ENCODE results near the gene POLD2.
"Not testable (repeated sequence)": the region's sequence is repeated elsewhere in the genome, so short reads cannot be mapped to it uniquely, and the experiment has no call there.

The POLD2 gene

DNA sequence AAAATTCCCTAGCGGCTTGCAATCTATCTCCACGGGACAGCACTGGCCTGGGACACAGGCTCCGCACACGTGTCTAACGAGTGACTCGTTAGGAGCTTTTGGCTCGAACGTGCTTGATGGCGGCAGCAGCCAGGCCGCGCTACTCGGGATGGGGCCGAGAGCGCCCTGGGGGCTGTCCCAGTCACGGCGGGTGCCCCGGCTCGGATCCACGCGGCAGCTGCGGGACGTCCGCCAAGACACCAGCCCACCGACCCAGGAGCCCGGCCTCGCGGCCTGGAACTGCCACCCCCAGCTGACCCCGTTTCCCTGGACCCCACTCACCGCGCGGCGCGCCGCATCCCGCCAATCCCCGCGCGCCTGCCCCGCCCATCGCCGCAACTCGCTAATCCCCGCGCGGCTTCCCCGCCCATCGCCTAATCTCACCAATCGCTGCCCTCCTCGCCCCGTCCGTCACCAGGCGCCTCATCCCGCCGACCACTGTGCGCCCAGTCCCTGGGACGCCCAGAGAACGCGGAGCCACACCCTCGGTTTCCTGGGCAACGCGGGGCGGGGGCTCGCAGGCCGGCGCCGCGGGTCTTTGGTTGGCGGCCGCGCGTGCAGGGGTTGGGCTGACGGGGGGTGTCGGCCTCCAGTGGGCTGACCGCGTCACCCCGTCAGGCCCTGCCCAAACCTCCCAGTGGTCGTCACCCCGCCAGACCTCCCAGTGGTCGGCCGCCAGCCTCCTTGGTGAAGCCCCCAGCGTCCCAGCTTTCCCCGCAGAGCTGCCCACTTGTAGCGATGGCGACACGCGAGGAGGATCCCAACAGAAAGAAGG lies at the start of gene POLD2:
POLD2 (minus strand) TSS at position 359 of the 814 bp plus-strand sequence. CDS start 1,495 bp downstream, outside the sequence.
- peak; percentile 97 to 98 (median 98) for DNase-seq

DNA sequence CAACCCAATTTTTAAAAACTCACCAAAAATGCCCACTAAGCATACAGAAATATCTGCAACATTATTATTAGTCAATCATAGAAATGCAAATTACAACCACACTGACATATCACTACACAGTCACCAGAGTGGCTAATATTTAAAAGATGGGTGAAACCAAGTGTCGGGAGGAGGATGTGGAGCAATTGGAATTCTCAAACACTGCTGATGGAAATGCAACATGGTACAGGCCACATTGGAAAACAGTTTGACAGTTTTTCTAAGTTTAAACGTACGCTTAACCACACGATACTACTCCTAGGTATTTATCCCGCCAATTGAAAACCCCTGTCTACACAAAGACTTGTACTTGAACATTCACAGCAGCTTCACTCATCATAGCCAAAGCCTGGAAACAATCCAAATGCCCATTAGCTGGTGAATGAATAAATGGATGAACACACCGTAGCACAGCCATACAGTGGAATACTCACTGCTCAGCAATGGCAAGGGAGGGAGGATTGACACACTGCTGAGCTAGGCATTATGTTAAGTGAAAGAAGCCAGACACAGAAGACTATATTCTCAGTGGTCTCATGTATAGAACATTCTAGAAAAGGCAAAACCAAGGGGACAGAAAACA lies 49.6 kb upstream of the POLD2 start:
- DNase-seq = no peak

DNA sequence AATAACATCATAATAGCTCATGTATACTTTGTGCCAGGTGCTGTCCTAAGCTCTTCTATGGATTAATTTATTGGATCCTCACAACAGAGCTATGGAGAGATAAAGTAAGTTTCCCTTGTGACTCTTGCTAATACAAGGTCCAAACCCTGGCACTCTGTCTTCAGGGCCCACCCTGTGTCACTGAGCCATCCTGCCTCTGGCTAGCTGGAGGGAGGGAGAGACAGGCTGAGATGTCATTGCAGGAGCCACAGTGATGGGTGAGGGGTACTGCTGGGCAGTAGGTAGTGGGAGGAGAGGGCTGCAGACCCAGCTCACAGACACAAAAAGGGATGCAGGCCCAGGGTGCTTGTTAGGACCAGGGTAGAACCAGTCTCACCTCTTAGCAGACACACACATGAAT lies 49.0 kb upstream of the POLD2 start:
- no peak for DNase-seq

DNA sequence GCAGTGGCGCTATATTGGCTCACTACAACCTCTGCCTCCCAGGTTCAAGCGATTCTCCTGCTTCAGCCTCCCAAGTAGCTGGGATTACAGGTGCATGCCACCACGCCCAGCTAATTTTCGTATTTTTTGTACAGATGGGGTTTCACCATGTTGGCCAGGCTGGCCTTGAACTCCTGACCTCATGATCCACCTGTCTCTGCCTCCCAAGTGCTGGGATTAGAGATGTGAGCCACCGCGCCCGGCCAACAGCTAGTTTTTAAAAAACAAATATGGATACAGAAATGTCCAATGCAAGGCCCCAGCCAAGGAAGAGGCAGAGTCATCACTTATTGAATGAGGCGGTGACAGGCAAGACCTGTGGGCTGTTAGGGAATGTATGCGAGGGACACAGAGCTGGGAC lies 48.6 kb upstream of the POLD2 start:
- DNase-seq = not testable (repeated sequence)

DNA sequence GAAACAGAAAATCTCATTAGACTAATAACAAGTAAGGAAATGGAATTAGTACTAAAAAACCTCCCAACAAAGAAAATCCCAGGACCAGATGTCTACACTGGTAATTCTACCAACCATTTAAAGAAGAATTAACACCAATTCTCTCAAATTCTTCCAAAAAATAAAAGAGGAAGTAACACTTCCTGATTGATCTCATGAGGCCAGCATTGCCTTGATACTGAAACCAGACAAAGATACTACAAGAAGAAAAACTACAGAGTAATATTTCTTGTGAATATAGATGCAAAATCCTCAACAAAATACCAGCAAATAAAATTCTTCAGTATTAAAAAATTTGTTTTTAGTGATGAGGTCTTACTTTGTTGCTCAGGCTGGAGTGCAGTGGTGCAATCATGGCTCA lies 44.6 kb upstream of the POLD2 start:
- peak; percentile 24 to 42 (median 42) for DNase-seq

DNA sequence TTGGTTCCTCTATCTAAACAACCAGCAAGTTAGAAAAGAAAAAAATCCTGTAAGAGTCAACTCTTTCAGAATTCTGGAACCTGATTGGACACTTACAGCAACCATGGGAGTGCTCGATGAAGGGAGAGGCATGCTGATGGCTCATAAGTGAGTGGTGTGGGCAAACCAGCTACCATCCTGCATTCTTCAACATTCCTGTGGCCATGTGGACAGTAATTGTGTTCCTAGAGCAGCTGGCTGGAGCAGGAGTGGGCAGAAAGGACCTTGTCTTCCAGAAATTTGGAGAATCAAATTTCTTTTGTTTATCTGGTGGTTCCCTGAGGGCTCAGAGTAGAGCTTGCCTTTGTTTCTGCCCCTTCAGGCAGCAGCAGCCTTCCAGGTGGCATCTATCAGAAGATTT lies 40.2 kb upstream of the POLD2 start:
- no peak for DNase-seq

DNA sequence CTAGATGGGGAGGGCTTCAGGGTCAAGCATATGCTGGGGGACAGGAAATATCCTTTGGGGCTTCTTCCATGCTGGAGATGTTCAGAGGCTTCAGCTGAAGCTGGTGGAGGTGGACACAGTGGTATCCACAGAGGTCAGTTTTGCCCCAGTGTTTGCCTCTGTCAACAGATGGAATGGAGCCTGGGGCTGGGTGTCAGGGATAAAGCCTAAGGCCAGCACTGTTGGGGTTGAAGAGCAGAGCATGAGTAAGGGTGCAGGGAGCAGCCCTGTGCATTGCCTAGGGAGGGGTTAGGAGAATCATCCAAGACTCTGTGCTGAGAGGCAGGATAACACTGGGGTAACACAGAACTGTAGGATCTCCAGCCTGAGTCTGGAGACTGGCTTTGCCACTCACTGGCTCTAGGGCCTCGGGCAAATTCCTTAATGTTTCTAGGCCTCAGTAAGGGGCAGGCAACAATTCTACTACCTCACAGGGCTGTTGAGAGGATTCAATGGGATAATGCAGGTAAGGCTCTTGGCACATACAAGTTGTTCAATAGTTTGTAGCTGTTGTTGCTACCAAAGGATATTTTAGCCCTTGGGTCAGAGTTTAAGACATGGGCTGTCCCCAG lies 39.5 kb upstream of the POLD2 start:
- DNase-seq = no peak

DNA sequence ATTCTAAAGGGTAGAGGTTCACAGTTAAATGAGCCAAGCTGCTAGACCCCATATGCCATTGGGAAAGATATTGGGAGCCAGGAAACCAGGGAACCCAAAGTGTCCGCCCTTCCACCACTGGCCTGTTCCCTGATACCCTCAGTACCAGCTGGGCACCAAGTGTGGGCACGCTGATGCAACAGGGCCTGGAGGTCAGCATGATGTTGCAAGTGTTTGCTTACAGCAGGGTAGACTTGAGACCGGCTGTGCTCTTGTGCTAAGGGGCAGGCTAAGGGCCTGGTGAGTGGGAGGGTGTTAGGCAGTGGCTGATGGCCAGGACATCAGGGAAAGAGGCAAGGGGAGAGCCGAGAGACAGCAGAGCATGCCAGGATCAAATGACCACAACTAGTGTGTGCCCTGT lies 38.8 kb upstream of the POLD2 start:
- DNase-seq = no peak

DNA sequence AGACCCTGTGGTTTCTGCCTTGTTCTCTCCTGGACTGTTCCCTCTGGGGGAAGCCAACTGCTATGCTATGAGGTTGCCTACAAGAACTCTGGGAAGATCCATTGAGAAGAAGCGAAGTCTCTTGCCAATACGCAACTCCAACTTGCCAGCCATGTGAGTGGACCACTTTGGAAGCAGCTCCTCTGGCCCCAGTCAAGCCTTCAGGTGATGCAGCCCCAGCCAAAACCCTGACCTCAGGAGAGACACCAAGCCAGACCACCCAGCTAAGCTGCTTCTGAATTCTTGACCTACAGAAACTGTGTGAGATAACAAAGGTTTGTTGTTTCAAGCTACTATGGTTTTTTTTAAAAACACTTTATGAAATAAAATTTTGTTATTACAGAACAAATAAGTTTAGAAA lies 38.0 kb upstream of the POLD2 start:
- no peak for DNase-seq

DNA sequence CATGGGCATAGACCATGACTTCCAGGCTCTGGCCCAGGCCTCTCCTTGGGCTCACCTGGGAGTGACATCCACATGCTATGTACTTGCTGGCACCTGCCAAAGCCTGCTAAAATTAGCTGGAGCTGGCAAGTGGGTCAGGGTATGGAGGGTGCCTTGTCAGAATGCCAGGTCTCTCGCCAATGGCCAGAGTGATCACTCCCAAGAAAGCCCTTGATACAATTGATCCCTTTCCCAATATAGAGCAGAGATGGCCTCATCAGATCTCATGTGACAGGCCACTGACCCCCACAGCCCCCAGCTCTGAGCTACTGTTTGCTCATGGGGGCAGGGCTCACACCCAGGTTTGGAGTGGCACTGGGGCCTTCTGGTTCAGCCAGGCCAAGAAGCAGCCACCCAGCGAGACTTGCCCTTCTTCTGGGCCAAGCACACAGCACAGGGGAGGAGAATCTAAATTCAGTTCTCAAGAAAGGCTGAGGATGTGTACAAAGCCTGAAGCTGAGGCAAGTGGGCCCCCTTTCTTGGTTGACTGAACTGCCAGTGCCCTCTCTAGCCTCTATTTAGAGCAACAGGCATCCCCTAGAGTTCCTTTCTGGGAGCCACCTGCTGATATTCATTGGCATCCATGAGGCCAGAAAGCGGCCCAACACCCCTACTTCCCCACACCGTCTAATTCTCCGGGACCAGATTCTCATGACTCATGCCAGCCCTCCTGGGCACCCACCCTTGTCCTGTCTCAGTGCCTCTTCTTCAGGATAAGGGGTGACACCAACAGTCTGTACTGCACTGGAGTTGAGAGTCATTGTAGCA lies 36.7 kb upstream of the POLD2 start:
- DNase-seq = no peak

DNA sequence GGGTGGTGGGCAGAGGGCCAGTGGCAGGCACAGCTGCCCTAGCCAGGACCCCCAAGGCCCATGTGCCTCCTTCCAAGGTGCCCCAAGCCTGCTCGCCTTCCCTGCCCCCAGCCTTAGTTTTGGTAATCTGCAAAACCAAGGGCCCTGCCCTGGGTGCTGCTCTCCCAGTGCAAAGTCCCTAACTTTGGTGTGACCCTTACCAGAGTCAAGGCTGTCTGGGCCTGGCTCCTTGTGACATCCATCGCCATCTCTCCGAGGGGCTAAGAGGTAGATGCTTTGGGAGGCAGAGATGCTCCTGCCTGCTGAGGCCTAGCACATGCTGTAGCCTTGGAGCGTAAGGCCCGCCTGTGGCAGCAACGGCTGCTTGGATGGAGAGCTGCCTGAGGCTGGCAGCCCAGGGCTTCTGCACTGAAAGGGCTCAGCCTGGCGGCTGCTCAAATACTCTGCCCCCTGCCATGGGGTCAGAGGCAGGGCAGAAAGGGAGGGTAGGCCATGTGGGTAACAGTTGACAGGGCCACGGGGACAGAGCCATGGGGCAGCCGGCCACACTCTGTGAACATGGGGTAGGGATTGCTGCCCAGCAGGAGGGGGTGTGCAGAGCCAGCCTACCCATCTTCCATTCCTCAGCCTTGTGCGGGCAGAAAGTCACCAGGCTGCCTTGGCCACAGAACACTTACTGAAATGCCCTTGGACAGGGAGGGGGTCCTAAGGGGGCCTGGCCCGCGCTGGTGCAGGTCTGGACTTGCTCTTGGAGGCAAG lies 35.7 kb upstream of the POLD2 start:
- no peak for DNase-seq

DNA sequence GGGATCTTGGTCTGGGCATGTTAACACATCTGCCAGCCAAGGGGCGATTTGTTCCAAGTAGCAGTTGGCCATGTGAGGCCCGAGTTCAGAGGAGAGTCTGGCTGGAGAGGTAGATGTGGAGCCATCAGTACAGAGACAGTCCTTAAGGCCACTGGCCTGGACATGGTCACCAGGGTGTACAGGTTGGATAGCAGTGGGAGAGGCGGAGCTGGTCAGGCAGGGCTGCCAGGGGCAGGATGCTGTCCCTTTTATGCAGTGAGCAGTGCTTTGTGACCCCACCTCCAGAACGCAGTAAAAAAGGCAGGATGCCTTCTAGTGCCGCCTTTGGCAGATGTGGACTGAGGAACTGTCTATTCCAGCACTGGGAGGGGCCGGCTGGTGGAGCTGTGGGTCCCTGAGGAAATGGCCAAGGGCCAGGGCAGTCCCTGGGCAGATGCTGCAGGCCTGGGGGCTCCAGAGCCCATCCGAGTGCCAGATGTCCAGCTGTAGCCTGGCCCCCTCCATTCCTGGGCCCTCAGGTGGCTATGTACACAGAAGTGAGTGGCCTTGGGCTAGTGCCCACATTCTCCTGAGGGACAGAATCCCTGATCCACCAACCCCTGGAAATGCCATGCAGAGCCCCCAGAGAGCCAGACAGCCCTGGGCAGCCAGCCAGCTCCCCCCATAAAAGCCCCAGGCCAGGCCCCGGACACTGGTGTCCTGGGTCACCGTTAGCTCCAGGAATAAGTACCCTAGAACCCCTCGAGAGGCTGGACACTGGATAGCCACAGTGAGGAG lies 34.9 kb upstream of the POLD2 start:
- DNase-seq = no peak

DNA sequence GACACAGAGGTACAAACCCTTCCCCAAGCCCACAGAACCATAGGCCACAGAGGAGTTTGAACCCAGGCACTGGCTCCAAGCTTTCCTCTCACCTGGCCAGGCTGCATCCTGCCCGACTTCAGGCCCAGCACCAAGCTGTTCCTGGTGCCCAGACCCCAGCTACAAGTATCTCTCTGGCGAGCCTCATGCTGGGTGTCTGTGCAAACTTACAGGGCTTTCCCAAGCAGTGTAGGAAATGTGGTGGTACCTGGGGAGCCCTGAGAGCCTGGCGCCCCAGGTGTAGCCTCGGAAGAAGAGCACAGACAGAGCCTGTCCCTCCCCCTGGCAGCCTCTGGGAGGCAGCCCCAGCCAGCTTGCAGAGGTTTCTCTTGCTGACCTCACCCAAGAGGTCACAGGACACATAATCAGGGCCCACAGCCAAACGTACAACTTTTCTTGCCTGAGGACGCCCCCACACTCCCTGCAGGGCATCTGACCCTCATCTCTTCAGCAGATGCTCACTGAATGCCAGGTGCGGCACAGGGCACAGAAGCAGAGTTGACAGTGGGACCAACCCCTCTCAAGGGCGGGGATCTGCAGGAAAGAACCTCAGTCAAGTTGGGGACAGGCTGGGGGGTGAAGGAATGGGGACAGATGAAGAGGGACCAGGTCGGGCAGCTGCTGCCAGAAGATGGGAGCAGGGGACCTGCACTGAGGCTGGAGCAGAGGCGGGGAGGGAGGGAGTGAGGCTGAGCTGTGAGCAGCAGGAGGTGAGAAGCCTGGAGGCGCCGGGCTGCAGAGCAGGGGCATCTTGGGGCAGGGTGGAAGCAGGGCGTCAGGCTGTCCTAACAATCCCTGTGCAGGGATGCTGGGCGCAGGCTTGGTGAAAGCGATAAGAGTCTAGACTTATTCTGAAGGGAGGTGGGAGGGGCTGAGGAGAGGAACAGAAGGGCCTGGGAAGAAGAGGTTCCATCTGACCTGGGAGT lies 34.0 kb upstream of the POLD2 start:
- no peak for DNase-seq

DNA sequence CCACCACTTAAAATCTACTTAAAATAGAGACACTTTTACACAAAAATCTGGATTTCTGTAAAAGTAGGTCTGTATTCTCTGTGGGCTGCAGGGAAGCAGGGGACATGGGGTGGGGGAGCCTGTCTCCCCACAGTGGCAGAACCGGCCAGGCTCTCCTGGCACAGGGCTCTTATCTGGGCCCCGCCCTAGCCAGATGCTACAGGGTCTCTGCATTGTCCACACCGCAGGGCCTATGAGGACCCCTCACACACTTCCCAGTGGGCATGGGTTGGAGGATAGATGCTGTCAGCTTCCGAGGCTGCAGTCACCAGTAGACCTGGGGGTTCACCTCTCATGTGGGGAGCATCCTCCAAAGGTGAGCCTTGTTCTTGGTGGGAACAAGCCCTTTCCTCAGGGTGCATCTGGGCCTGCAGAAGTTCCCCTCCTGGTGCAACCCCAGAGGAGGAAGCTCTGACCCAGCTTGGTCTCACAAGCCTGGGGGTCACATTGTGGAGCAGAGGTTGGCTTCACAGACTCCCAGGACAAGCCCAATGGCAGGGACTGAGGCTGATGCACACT lies 33.2 kb upstream of the POLD2 start:
- no peak for DNase-seq

DNA sequence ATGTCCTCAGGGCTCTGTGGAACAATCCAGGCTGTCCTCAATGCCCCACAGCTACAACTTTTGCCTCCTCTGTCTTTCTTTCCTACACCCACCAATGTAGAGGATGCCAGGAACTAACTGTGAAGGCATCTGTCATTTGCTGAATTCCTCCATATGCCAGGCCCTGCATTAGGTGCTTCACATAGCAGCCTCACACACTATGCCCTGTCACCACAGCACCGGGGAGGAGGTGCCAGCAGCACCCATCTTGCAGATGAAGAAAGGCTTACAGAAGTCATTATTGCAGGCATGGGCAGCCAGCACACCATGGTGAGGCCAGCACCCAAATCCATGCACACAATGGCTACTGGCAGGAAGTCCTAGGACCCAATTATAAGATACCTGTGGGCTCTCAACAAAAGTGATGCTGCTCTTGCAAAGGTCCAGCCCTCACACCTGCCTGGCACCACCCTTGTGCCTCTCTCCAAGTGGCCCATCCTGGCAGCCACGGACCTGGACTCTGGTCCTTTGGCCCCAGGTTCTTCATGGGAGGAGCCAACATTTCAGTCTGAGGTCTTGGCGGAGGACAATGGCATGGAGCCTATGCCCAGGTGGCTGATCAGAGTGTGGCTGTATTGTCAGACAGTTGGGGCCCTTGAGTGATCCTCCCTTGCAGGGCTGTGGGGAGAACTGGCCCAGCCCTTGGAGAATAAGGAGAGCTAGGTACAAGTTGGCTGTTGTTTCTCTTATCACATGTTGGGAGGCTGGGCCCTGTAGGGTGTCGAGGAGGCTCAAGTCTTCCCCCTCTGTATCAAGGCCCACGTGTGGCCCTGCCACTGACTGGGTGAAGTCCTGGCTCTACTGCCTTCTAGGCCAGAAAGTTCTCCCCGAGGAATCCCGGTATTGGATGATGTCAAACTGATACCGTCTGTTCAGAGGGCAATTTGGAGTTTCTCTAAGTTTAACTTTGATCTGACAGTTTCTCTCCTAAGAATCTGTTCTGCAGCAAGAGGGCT lies 32.1 kb upstream of the POLD2 start:
- DNase-seq = no peak

DNA sequence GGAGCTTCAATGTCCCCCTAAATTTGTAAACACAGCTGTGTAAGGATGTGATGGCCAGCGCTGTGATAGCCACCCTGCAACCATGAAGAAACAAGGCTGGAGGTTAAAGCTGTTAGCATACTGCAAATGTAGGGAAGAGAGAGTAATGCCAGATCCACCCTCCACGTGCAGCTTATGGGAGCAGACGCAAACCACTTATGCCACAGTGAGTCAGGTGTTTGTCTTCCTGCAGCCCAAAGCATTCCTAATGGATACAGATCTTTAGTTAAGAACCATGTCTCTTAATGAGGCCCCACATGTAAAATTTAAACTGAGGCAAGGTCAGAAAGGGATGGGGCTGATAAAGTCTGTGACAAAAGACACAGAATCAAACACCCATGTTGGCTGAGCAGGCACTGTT lies 31.4 kb upstream of the POLD2 start:
- DNase-seq = no peak

DNA sequence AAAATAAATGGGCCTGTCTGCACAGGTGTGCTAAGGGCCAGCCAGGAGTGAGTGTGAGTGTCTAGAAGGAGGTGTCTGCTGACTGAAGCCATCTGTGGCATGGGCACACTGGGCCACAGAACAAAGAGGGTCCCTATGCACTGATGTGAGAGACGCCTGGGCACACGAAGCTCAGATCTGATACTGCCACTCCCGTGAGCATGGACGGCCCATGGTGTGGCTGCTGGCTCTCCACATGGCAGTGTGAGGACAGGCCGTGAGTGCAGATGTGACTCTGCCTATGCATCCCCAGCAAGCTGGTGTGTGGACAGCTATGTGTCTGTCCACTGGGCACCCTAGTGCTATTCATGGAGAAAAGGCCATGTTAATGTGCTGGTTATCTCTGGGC lies 30.6 kb upstream of the POLD2 start:
- no peak for DNase-seq

DNA sequence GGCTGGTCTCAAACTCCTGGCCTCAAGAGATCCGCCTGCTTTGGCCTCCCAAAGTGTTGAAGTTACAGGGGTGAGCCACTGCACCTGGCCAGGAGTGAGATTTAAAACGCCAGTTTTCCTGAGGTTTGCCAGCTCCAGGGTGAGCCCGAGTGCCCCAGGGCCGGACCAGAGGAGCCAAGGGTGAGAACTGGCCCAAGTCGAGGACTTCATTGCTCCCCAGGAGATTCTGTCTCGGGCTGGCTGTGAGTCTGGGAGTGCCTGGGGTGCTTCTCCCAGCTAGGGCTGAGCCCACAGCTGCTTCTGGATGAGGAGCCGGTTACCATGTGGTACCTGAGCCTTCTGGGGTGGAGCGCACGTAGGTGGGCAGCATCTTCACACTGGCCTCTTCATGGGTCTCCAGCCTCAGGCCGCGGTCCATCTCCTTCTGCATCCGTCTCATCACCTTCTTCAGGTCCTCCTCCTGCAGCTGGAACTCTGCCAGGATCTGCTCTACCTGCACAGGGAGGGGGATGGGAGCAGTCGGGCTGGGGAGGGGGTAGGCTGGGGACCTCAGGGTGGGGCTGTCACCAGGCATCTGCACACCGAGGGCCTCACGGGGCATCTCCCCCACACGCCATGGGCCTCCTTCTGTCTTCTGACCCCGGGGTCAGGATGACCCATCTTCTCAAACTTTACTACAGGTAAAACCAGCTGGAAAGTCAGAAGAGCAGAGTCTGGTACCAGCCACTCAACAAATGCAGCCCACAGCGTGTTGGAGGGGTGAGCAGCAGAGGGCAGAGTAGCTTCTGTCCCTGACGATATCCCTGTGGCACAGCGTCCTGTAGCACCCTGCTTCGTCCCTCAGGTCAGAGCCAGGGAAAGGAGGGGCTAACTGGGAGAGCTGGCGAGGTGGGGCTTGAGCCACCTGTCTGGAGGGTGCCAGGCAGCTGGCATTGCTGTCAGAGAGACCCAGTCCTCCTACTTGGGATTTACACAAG lies 29.9 kb upstream of the POLD2 start:
- DNase-seq = no peak
